ENCODE measurements around the gene TXK. TPM values are rescaled to one million over a fixed set of nuclear protein-coding genes. Genes with fewer than 3 reads are reported as not detected.

TXK gene
- total RNA-seq (2021; ENCODE audit: unreplicated experiment): 1.7 TPM
- 0.20 and 0.47 TPM in 2 replicates for polyA plus RNA-seq (2012)
- Bru-seq, nascent RNA: percentile 58 among the genes with signal in this experiment
- percentile 70 among the genes with signal in this experiment for BruChase-seq, experiment 1, labeled RNA remaining after a 6-hour chase
- percentile 78 among the genes with signal in this experiment for BruChase-seq, experiment 2, labeled RNA remaining after a 2-hour chase
- long read RNA-seq, partial matches to known transcripts: 0 of 1 reads
- long read RNA-seq, other reads (novel, unspliced or antisense): 0 of 1 reads

- Histone ChIP-seq H3K9ac (ENCODE audit: low read length) (no peak within 1 kb of the TSS), H4K20me1 (ENCODE audit: insufficient read depth) (no peaks in the 10 kb centered on the region), H3K27ac (ENCODE audit: low read depth, low read length) (no peak within 1 kb of the TSS), H3K9me2 (ENCODE audit: insufficient read depth) (no peaks in the 10 kb centered on the region), H3K4me3 (replicated peaks in 1 of 2; ENCODE audit: low read depth in 1 of 2, low read length in 2 of 2) (no peak within 1 kb of the TSS), H3K4me2 (ENCODE audit: low read length) (no peak within 1 kb of the TSS), H2AFZ (ENCODE audit: low read depth, low read length, poor library complexity, severe bottlenecking) (no peak within 1 kb of the TSS), H3K27me3 (ENCODE audit: insufficient read depth, low read length) (no peaks in the 10 kb centered on the region), H3K4me1 (ENCODE audit: control insufficient read depth in 1 of 2, insufficient read depth in 2 of 2, low read length in 2 of 2) (peaks cover 10 to 13% of the 10 kb centered on the region in 2 experiments), H3K9me3 (ENCODE audit: control insufficient read depth in 1 of 2, insufficient read depth in 1 of 2, low read depth in 1 of 2, low read length in 2 of 2) (no peaks in the 10 kb centered on the region), H3K79me2 (ENCODE audit: insufficient read depth, low read length) (no peaks in the 10 kb centered on the region), H3K36me3 (ENCODE audit: control insufficient read depth in 1 of 2, insufficient read depth in 2 of 2, low read length in 2 of 2) (no peaks in the 10 kb centered on the region)
- no peak for ATAC-seq
- no peak for DNase-seq (ENCODE audit: low read depth, low spot score)
- ChIA-PET CTCF (no interaction called here), POLR2A (no interaction called here), RAD21 (ENCODE audit: low non-redundant PET in 1 of 2, low total read pairs in 2 of 2, uncharacterized antibody in 2 of 2, unreplicated experiment in 2 of 2) (no interaction called here)
- intact Hi-C loops (cut with micrococcal nuclease): no loop called here
- BruUV-seq (replicated peaks): no TSS peak
- TF ChIP-seq CBX3 (IDR thresholded peaks at IDR 0.05; ENCODE audit: low read depth) (no peak), JUND (IDR thresholded peaks at IDR 0.05) (no peak), EZH2 (IDR thresholded peaks at IDR 0.05) (no peak), TCF7L2 (IDR thresholded peaks at IDR 0.05; ENCODE audit: borderline replicate concordance, extremely low read depth, insufficient read depth, insufficient read length) (no peak), POLR2AphosphoS5 (IDR thresholded peaks at IDR 0.05; ENCODE audit: low read depth, low read length) (no peak), SIN3A (IDR thresholded peaks at IDR 0.05; ENCODE audit: low read depth) (no peak), SP1 (IDR thresholded peaks at IDR 0.05; ENCODE audit: low read depth) (no peak), ZFX (IDR thresholded peaks at IDR 0.05) (no peak), ATF3 (IDR thresholded peaks at IDR 0.05) (no peak), ZNF274 (IDR thresholded peaks at IDR 0.05; ENCODE audit: low read depth, low read length) (no peak), FOSL1 (IDR thresholded peaks at IDR 0.05; ENCODE audit: low read depth) (no peak), POLR2A (IDR thresholded peaks at IDR 0.05; ENCODE audit: borderline replicate concordance, extremely low read depth, insufficient read depth, insufficient read length) (no peak), YY1 (IDR thresholded peaks at IDR 0.05; ENCODE audit: extremely low read depth, insufficient replicate concordance, low read depth, low read length) (no peak), REST (IDR thresholded peaks at IDR 0.05; ENCODE audit: low read depth) (no peak), RAD21 (IDR thresholded peaks at IDR 0.05; ENCODE audit: low read depth) (no peak), CEBPB (IDR thresholded peaks at IDR 0.05; ENCODE audit: low read depth) (no peak)
- TF ChIP-seq, protein P1, sequence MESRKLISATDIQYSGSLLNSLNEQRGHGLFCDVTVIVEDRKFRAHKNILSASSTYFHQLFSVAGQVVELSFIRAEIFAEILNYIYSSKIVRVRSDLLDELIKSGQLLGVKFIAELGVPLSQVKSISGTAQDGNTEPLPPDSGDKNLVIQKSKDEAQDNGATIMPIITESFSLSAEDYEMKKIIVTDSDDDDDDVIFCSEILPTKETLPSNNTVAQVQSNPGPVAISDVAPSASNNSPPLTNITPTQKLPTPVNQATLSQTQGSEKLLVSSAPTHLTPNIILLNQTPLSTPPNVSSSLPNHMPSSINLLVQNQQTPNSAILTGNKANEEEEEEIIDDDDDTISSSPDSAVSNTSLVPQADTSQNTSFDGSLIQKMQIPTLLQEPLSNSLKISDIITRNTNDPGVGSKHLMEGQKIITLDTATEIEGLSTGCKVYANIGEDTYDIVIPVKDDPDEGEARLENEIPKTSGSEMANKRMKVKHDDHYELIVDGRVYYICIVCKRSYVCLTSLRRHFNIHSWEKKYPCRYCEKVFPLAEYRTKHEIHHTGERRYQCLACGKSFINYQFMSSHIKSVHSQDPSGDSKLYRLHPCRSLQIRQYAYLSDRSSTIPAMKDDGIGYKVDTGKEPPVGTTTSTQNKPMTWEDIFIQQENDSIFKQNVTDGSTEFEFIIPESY (IDR thresholded peaks at IDR 0.05; ENCODE audit: extremely low read depth, insufficient replicate concordance, low read length): no peak
- TF ChIP-seq, protein P2, sequence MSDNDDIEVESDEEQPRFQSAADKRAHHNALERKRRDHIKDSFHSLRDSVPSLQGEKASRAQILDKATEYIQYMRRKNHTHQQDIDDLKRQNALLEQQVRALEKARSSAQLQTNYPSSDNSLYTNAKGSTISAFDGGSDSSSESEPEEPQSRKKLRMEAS (IDR thresholded peaks at IDR 0.05): no peak
- TF ChIP-seq, protein P3, sequence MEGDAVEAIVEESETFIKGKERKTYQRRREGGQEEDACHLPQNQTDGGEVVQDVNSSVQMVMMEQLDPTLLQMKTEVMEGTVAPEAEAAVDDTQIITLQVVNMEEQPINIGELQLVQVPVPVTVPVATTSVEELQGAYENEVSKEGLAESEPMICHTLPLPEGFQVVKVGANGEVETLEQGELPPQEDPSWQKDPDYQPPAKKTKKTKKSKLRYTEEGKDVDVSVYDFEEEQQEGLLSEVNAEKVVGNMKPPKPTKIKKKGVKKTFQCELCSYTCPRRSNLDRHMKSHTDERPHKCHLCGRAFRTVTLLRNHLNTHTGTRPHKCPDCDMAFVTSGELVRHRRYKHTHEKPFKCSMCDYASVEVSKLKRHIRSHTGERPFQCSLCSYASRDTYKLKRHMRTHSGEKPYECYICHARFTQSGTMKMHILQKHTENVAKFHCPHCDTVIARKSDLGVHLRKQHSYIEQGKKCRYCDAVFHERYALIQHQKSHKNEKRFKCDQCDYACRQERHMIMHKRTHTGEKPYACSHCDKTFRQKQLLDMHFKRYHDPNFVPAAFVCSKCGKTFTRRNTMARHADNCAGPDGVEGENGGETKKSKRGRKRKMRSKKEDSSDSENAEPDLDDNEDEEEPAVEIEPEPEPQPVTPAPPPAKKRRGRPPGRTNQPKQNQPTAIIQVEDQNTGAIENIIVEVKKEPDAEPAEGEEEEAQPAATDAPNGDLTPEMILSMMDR (IDR thresholded peaks at IDR 0.05 in 2 of 3, conservative IDR thresholded peaks at IDR 0.05 in 1 of 3; ENCODE audit: borderline replicate concordance in 1 of 3, insufficient read depth in 1 of 3, low read depth in 2 of 3, low read length in 2 of 3): no peak
These were observed at the start of gene TXK for GRCh38 chr4:48134081-48134480. TXK (minus strand) TSS chr4:48134250; CDS start chr4:48134170, 80 bp downstream.

All from HCT116 (cell line).